ENCODE data around the gene FBN1.

The FBN1 gene

DNA sequence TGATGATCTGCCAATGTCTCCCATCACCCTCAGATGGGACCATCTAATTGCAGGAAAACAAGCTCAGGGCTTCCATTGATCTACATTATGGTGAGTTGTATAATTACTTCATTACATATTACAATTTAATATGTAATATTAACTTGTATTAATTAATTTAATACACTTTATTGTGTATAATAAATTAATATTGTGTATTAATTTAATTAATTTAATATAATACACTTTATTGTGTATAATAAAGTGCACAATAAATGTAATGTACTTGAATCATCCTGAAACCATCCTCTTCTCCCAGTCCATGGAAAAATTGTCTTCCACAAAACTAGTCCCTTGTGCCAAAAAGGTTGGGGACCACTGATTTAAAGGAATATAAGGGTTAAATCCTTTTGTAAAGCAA lies 123.4 kb downstream of the FBN1 start:
- DNase-seq (ENCODE audit: low read depth in 2 of 2, low spot score in 1 of 2), result no peak

GRCh38 chr15:48520376-48521155 lies 124.9 kb downstream of the FBN1 start:
- no peak for DNase-seq (ENCODE audit: low read depth in 2 of 2, low spot score in 1 of 2)

GRCh38 chr15:48516121-48516520 lies 129.4 kb downstream of the FBN1 start:
- DNase-seq (ENCODE audit: low read depth in 2 of 2, low spot score in 1 of 2), result no peak

DNA sequence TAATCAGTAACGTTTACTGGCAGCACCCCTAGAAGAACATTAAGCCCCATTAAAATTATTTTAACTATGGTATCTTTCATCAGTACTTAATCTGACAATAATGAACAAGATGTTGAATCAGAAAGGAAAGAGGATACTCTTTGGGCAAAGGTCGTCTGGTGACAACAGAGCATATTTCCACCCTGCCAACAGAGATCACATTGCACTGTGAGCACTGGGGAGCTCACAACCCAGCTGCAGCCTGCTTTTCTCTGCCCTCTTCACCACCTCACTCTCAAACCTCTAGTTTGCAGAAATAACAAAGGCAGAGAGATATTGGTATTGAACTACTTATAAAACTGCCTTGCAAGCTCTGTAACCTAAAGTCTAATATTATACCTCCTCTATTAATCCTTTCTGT lies 130.0 kb downstream of the FBN1 start:
- DNase-seq (ENCODE audit: low read depth in 2 of 2, low spot score in 1 of 2), result no peak

DNA sequence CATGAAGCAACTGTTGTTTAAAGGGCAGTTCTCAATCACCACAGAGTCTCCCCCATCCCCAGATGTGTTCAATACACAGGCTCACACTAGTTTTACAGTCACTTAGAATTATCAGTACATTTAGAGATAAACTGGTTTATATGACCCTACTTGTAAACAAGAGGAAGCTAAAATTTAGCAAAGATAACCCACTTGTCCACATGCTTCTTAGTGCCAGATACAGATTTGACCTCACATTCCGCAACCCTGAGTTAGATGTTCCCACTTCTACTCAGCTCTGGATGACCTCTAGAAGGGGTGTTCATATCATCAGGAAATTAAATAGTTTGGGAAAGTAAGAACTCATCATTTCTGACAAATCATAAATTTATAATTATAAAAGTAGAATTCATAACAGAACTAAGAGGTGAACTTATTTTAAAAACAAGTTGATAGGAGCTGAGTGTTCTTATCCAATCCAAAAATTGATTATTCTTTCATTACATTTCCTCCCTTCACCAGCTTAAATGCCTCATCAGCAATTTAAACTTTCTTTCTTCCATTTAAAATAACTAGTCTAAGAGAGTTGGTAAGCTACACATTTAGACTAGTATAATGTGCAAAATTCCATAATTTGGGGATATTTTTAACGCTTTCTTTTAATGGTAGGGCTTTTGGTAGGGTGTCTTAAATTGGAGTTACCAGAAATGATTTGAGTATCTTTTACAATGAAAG lies 131.2 kb downstream of the FBN1 start:
- DNase-seq (ENCODE audit: low read depth in 2 of 2, low spot score in 1 of 2), result no peak

GRCh38 chr15:48510976-48511375 lies 134.5 kb downstream of the FBN1 start:
- no peak for DNase-seq (ENCODE audit: low read depth in 2 of 2, low spot score in 1 of 2)

GRCh38 chr15:48507416-48508065 lies 138.0 kb downstream of the FBN1 start:
- DNase-seq (ENCODE audit: low read depth in 2 of 2, low spot score in 1 of 2), result no peak

GRCh38 chr15:48505067-48505466 lies 140.4 kb downstream of the FBN1 start:
- DNase-seq (ENCODE audit: low read depth in 2 of 2, low spot score in 1 of 2), result no peak

DNA sequence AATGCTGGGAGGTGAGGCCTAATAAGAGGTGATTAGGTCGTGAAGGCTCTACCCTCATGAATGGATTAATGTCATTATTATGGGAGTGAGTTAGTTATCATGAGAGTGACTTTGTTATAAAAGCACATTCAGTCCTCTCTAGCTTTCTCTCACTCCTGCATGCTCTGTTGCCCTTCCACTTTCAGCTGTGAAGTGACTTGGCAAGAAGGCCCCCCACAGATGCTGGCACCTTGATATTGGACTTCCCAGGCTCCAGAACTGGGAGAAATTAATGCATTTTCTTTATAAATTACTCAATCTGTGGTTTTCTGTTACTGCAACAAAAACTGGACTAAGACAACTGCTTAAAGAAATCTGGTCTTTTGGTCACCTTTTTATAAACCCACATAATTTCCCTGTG lies 144.3 kb downstream of the FBN1 start:
- no peak for DNase-seq (ENCODE audit: low read depth in 2 of 2, low spot score in 1 of 2)

DNA sequence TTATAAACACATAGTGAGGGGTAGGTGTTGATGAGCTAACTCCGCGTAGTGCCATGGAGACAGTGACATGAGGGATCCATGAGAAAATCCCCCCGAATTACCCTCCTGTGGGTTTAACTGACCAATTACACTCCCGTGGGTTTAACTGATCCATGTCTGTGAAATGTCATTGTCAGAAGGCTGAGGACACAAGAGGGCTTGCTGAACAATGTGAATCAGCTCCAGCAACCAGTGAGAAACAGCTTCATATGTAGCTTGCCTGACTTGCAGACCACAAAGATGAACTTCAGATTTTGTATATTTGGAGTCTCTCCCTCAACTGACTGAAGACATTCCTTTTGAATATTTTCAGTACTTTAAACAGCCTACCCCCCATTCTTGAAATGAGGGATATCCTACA lies 144.9 kb downstream of the FBN1 start:
- no peak for DNase-seq (ENCODE audit: low read depth in 2 of 2, low spot score in 1 of 2)

- no peak for DNase-seq (ENCODE audit: low read depth in 2 of 2, low spot score in 1 of 2)
Observed at GRCh38 chr15:48499978-48500377, 145.5 kb downstream of the FBN1 start.

DNA sequence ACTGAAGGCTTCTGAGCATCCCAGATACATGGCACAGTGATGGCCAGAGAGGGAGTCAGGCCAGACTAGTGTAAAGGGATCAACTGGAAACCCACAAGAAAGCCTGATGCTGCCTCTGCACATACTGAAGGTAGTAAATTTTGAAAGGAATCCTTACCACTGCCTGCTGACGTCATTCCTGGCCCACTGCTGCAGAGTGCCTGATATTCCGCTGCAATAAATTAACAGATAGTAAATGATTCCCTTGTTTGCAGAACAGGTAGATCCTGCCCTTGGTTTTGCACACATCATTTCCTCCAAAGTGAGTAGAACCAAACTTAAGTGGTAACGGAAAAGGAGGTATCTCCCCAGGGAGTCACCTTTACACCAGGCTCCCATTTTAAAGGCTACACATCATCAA lies 146.7 kb downstream of the FBN1 start:
- DNase-seq (ENCODE audit: low read depth in 2 of 2, low spot score in 1 of 2), result no peak

GRCh38 chr15:48494631-48495030 lies 150.9 kb downstream of the FBN1 start:
- no peak for DNase-seq (ENCODE audit: low read depth in 2 of 2, low spot score in 1 of 2)

GRCh38 chr15:48493763-48494225 lies 151.7 kb downstream of the FBN1 start:
- DNase-seq (ENCODE audit: low read depth in 2 of 2, low spot score in 1 of 2), result no peak

GRCh38 chr15:48493084-48493762 lies 152.3 kb downstream of the FBN1 start:
- no peak for DNase-seq (ENCODE audit: low read depth in 2 of 2, low spot score in 1 of 2)

DNA sequence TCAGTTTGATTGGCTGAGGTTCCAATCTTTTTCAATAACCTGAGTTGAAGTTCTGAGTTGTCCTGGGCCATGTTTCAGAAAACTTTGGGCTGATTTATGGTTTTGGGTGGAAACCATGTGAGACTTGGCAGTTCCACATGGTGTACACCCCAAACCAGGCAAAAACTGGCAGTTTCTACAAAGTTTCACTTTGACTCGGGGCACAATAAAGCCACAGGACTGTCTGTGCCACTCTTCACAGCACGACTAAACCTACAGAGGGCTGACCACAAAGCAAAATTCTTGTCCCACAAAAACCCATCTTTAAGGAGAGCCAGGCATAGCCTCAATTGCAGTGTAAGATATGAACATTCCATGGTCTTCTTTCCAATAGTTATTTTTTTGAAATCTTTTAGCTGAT lies 159.3 kb downstream of the FBN1 start:
- no peak for DNase-seq (ENCODE audit: low read depth in 2 of 2, low spot score in 1 of 2)

DNA sequence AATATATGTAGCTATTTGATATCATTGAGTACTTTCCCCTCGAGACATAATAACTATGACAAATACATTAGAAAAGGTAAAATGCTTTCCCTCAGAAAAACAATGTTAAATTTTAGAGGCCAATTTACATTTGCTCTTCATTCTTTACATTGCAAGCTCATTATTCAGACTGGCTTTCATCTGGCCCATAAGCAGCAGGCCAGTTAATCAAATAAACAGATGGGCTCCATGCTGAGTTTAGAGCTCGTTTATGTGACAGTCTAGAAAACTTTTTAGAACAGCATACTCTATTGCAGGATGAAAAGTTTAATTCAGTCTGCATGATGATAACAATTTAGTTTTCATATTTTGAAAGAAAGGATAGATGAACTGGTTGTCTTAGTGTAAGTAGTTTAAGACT lies 163.7 kb downstream of the FBN1 start:
- DNase-seq (ENCODE audit: low read depth in 2 of 2, low spot score in 1 of 2), result no peak

DNA sequence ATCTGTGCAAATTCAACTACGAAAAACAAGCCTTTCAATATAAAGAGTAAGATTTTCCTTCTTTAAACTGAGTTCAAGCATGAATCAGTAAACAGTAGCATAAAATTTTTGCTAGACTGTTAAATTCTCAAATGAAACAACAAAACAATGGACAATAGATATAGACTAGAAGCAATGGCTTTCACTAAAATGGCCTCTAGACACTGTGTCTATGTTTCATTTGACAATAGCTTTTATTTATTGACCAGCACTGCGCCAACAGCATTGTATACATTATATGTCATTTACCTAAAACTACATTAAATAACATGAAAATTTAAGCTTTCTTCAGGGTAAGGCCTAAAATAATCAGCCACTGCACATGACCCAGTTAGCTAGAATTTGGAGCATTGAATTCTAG lies 165.8 kb downstream of the FBN1 start:
- no peak for DNase-seq (ENCODE audit: low read depth in 2 of 2, low spot score in 1 of 2)

DNA sequence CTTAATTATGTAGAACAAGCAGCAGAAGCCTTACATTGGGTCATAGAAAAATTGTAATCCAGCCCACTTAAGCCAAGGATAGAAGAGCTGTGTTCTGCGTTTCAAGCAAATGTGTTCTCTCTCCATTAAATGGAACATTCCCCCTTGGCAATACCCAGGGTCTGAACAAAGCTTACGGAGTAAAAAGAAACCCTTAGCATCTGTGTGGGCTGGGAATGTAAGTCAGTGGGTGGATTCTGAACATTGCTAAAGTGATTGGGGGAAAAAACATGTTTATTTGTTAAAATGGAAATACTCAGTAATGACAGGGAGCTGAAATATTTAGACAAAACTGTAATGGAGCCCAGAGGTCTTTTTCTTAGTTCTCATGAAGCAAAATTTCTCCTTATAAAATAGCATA lies 166.9 kb downstream of the FBN1 start:
- DNase-seq (ENCODE audit: low read depth in 2 of 2, low spot score in 1 of 2), result no peak

DNA sequence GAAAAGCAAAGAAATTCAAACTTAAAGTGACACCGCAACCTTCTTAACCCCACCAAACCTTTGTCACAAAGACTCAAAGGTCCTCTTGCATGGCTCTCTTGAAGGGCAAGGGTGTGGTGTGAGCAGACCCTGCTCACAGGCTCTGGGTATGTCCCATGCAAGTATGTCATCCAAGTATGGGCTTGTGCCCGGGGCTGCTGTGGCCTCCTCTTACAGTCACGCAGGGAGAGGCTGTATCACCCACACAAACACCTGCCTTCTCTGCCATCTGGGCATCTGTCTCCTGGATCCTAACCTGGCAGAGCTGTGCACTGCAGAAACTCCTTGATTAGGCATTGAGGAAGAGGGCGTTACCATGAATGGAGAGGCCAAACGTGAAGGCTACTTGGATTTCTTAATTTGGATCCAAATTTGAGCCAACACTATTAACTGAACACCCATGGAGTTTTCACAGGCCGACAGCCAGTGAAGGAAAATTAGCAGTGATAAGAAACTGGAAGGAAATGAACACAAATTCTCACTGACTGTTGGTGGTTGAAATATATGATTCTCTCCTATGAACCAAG lies 167.6 kb downstream of the FBN1 start:
- no peak for DNase-seq (ENCODE audit: low read depth in 2 of 2, low spot score in 1 of 2)
